ENCODE data around the gene ZBTB6. TPM values are rescaled to one million over a fixed set of nuclear protein-coding genes. Genes with fewer than 3 reads are reported as not detected.

The ZBTB6 gene
- total RNA-seq, 6 experiments from 2014 or later = 7.4 to 8.5 (median 8.2) TPM

- Mint-ChIP-seq H3K9me3 (no peaks in the 10 kb centered on the region), H3K4me1 (ENCODE audit: low read depth) (peaks cover 42% of the 10 kb centered on the region), H3K36me3 (ENCODE audit: low read depth) (no peaks in the 10 kb centered on the region), H3K4me3 (peak overlapping the region; percentile 55), H3K27ac (peak overlapping the region; percentile 58), H3K27me3 (ENCODE audit: insufficient read depth) (no peaks in the 10 kb centered on the region)
- no peak for TF ChIP-seq CTCF (IDR thresholded peaks at IDR 0.05)
- no peak for DNase-seq
These were observed 12.3 kb downstream of the ZBTB6 start for GRCh38 chr9:122900791-122901190.

- no peak overlapping the region for H3K4me3 Mint-ChIP-seq
- H3K27ac Mint-ChIP-seq = peak overlapping the region; percentile 14
- H3K36me3 Mint-ChIP-seq (ENCODE audit: low read depth) = no peaks in the 10 kb centered on the region
- no peaks in the 10 kb centered on the region for H3K27me3 Mint-ChIP-seq (ENCODE audit: insufficient read depth)
- H3K4me1 Mint-ChIP-seq (ENCODE audit: low read depth) = peaks cover 28% of the 10 kb centered on the region
- no peak for TF ChIP-seq CTCF (IDR thresholded peaks at IDR 0.05)
- DNase-seq = no peak
- no peaks in the 10 kb centered on the region for H3K9me3 Mint-ChIP-seq
These were observed 15.2 kb downstream of the ZBTB6 start for GRCh38 chr9:122897969-122898368.

GRCh38 chr9:122888480-122888879, 24.6 kb downstream of the ZBTB6 start:
- Mint-ChIP-seq H3K27me3 (ENCODE audit: insufficient read depth) (no peaks in the 10 kb centered on the region; the same call in 1 of the 2 replicates), H3K4me3 (no peak overlapping the region), H3K9me3 (no peaks in the 10 kb centered on the region), H3K27ac (no peak overlapping the region), H3K4me1 (ENCODE audit: low read depth) (no peaks in the 10 kb centered on the region), H3K36me3 (ENCODE audit: low read depth) (peaks cover 9% of the 10 kb centered on the region; the same call in 1 of the 2 replicates)
- DNase-seq = no peak
- no peak for TF ChIP-seq CTCF (IDR thresholded peaks at IDR 0.05)

- Mint-ChIP-seq H3K36me3 (ENCODE audit: low read depth) (peaks cover 25% of the 10 kb centered on the region), H3K4me3 (no peak overlapping the region), H3K9me3 (no peaks in the 10 kb centered on the region), H3K27me3 (ENCODE audit: insufficient read depth) (no peaks in the 10 kb centered on the region; the same call in 1 of the 2 replicates), H3K27ac (no peak overlapping the region), H3K4me1 (ENCODE audit: low read depth) (no peaks in the 10 kb centered on the region)
- no peak for TF ChIP-seq CTCF (IDR thresholded peaks at IDR 0.05)
- no peak for DNase-seq
These were observed 30.0 kb downstream of the ZBTB6 start for GRCh38 chr9:122883125-122883524.

GRCh38 chr9:122879443-122879842, 33.7 kb downstream of the ZBTB6 start:
- peaks cover 33% of the 10 kb centered on the region for H3K36me3 Mint-ChIP-seq (ENCODE audit: low read depth)
- no peak for DNase-seq

More at GRCh38 chr9:122879443-122879842, 33.7 kb downstream of the ZBTB6 start:
- TF ChIP-seq CTCF (IDR thresholded peaks at IDR 0.05) = no peak
- Mint-ChIP-seq H3K9me3 (no peaks in the 10 kb centered on the region), H3K4me3 (no peak overlapping the region), H3K4me1 (ENCODE audit: low read depth) (no peaks in the 10 kb centered on the region), H3K27me3 (ENCODE audit: insufficient read depth) (no peaks in the 10 kb centered on the region), H3K27ac (no peak overlapping the region)

Measured in HFFc6 (cell line).